ENCODE results near the gene MXD1. TPM values are rescaled to one million over a fixed set of nuclear protein-coding genes. Genes with fewer than 3 reads are reported as not detected.

Gene MXD1
- polyA plus RNA-seq, 4 donors, result 8.9 to 13.7 (median 12.6) TPM

DNA sequence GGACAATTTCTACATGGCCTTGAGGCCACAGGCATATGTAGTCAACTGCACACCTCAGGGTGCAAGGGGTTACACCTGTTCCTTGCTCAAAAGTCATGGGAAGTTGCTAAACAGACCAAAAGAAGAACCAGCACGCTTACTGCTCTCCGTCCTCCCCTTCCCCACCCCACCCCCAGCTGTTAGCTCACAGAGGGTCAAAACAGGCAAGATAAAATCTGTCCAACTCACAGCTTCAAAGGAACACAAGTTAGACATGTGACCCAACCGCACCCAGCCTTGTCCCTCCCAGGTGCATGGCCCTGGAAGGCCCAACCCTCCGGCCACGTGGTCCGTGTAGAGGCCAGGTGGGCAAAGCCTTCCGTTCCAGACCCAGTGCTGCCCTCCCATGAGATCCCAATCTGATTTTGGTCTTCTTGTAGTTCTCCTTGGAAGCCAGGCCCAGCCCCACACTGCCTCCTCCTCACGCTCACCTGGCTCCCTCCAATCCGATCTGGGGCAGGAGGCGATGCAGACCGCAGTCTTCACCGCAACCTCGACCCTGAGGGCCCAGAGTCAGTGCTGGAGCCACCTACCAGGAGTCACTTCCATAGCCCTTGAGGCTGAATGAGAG is 61.0 kb downstream of the MXD1 start:
- no peak for DNase-seq (ENCODE audit: low read depth in 4 of 4, low spot score in 2 of 4)

DNA sequence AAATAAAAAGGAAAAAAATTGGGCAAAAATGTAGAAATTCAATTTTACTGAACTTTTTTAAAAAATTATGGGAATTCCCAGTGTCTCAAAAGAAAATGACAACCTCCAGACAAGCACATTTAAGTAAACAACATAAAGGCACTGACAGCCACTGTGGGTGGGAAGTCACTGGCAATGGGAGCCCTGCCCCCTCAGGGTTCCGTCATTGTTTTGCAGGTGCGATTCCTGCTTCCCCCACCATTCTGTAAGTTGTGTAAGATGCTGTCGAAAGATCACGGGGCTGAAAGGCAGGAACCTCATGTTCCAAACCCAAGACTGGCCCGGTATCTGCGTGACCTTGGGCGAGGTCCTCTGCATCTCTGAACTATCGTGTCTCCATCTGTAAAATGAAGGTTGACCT is 62.3 kb downstream of the MXD1 start:
- DNase-seq (ENCODE audit: low read depth in 4 of 4, low spot score in 2 of 4), result no peak

DNA sequence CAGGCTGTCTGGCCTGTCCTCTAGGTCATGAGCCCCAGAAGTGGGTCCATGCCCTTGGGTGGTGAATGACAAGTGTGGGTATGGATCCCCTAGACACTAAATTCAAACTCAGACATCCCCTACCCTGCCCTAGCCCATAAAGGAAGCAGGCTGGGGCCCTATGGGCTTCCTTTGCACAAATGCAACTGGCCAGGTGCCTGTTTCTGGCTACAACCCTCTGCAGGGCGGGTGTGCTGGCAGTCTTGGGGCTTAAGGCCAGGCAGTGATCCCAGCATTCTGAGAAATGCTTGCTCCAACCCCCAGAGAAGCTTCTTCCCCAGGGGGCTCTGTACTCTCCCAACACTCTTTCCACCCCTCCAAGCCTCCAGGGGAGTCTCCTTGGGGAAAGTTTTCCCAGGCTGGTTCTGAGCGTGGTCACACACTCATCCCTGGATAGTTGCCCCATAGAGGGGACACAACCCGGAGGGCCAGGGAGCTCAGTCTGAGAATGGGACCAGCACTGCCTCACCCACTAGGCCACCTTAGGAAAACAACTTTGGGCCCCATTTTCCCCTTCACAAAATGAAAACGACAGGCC is 63.1 kb downstream of the MXD1 start:
- DNase-seq (ENCODE audit: low read depth in 4 of 4, low spot score in 2 of 4), result no peak

DNA sequence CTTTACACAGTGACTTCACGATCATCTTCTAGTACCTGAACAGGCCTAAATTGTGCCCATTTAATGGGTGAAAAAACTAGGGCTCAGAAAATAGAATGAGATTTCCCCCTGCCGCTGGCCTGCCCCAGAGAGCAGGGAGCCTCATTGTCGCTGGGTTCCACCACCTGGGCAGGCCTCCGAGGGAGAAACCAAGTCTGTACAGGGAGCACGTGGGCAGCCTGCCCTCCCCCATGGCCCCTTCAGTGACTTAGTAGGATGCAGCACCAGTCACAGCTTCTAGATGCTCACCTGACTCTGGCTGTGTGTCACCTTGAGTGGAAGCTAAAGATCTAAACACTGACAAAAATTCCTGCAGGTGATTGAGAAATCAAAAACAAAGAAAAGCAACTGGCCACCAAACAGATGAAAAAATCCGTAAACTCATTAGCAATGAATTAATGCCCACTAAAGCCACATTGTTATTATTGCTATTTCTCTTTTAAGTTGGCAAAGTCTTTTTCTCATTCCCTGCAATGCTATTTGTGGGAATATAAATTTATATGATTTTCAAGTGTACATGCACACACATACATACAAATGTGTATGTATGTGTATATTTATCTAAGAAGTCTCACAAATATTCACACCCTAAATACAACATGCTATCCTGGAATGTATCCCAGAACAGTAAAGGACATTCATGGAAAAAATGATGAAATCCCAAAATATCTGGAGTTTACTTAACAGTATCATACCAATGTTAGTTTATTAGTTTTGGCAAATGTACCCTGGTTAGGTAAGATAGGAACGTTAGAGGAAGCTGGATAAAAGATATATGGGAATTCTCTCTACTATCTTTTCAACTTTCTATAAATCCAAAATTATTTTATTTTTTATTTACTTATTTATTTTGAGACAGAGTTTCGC is 65.2 kb downstream of the MXD1 start:
- no peak for DNase-seq (ENCODE audit: low read depth in 4 of 4, low spot score in 2 of 4)

DNA sequence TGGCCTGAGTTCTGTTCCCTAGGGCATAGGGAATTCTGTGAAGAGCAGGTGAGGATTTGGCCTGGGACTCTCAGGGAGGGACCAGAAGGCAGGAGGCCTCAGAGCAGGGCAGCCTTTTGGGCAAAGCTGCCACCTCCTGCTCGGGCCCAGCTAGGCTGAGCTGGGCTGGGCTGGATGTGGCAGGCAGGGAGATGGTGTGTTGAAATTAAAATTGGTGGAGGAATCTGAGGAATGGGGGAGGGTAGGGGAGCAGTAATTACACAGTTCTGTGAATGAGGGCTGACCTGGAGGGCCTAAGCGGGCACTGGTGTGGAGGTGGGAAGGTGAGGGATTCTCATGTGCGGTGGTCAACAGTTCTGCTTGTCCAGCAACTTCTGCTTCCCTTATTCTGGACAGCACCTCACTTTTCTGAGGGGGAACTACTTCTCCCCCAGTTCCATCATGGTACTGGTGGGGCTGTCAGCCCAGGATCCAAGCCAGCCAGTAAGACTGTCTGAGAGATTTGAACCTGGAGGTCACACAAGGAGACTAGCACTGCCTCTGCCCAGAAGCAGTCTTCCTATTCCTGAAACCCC is 68.6 kb downstream of the MXD1 start:
- no peak for DNase-seq (ENCODE audit: low read depth in 4 of 4, low spot score in 2 of 4)

DNA sequence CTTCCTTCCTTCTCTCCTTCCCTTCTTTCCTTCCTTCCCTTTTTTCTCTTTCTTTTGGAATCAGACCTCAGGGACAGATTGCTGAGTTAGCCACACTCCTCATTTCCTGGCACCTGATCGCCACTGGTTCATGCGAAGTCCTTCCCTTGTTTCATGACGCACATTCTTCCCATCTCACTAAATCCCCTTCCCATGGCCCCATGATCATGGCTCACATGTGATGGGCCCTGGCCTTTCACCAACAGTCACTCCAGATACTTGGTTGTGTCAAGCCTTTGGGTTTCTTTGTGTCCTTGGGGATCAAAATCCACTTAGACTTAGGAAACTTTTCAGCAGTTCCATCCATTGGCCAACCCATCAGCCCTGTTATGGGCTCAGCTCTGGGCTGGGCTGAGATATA is 70.3 kb downstream of the MXD1 start:
- DNase-seq (ENCODE audit: low read depth in 4 of 4, low spot score in 2 of 4), result no peak

DNA sequence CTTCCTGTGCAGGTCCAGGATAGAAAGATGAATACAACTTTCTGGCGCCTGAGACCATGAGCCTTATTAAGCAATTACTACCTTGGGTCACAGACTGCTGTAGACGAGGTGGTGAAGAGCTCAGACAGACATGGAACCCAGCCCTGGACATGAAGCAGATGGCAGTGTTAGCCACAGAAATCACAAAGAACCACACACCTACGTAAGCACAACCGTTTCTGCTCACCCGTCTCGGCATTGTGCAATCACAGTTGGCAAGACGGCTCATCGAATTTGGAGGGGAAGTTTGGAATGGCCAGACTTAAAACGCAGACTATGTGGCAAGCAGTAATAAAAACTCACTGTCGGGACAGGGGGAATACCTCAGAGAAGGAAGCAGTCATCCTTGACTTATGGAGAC is 70.8 kb downstream of the MXD1 start:
- DNase-seq (ENCODE audit: low read depth in 4 of 4, low spot score in 2 of 4), result no peak

DNA sequence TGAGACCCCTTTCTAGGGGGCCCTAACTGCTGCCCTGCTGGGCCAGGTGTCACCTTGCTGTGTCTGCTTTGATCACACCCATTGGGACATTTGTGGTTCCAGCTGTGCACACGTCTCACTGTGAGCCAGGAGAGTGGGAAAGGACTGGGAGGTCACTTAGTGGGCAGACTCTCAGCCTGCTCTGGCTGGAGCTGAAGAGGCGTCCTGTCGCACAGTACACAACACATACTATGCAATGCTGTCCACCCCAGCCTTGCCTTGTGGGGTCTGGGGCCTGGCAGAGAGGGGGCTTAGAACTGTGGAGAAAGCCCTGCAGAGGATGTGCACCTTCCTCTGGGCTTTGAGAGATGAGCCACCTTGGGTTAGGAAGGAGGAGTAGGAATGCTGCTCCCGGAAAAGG is 71.8 kb downstream of the MXD1 start:
- no peak for DNase-seq (ENCODE audit: low read depth in 4 of 4, low spot score in 2 of 4)

DNA sequence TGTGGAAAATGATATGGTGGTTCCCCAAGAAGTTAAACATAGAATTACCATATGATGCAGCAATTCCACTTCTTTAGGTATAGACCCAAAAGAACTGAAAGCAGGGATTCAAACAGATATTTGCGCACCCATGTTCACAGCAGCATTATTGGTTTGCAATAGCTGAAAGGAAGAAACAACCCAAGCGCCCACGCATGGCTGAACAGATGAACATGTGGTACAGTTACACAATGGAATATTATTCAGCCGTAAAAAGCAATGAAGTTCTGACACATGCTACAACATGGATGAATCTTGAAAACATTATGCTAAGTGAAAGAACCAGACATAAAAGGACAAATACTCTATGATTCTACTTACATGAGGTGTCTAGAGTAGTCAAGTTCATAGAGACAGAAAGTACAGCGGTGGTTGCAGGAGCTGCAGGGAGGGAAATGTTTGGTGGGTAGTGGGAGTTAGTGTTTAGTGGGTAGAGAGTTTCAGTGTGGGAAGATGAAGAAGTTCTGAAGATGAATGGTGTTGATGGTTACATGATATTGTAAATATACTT is 73.3 kb downstream of the MXD1 start:
- DNase-seq (ENCODE audit: low read depth in 4 of 4, low spot score in 2 of 4), result no peak

DNA sequence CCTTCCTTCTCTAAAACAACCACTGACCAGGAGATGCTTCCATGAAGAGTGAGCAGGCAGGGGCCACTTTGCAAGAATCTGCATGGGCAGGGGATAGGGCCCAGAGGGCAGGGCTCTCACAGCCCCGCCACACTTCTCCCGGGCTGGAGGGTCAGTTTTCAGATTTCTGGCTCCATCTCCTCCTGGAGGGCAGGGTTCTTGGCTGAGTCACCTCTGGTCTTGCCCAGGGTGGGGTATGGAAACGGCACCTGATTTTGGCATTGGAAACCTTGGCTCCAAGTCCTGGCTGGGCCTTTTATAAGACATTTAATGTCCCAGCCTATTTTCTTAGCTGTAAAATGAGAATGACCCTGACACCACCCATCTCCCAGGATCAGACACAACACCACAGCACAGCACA is 74.1 kb downstream of the MXD1 start:
- DNase-seq (ENCODE audit: low read depth in 4 of 4, low spot score in 2 of 4), result no peak

DNA sequence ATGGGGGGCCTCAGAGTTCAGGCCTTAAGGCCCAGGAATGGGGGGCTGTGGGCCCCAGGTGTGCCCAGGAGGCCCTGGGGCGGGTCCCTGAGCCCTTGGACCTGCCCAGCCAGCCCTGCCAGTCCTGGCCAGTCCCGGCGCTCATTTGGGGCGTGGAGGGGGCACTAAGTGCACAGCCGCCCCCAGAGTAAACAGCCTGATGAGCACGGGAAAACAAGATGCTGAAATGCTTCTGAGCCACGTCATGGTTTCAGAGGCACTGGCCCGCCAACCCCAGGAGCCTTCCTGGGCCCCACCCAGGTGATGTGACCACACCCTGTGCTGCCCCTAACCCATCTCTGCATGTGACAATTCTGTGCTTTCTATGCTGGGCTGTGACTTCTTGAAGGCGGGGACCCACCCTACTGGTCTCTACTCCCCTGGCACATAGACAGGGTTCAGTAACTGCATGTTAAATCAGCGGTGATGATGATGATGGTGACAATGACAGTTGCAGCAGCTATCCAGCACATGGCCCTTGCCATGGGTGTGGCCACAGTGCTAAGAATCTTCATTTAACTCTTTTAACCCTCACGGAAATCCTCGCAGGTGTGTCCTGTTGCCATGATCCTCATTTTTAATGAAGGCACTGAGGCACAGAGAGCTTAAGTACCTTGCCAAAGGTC is 74.7 kb downstream of the MXD1 start:
- DNase-seq (ENCODE audit: low read depth in 4 of 4, low spot score in 2 of 4), result no peak

Other genes starting within 250 kb of the MXD1 start
- gene ANXA4, start 173.0 kb upstream of the MXD1 start, polyA plus RNA-seq (ENCODE audit: insufficient read length in 4 of 4), result 100 to 1,000 TPM; 234 to 296 (median 249) TPM
- gene GMCL1, start 85.4 kb upstream of the MXD1 start, polyA plus RNA-seq (ENCODE audit: insufficient read length in 4 of 4), result 10 to 100 TPM; 27.4 to 42.1 (median 30.0) TPM
- gene SNRNP27, start 21.2 kb upstream of the MXD1 start, polyA plus RNA-seq (ENCODE audit: insufficient read length in 4 of 4), result 10 to 100 TPM; 67.1 to 78.3 (median 71.1) TPM
- gene ASPRV1, start 46.5 kb downstream of the MXD1 start, polyA plus RNA-seq (ENCODE audit: insufficient read length in 4 of 4), result 1 to 10 TPM; 3.6 to 5.2 (median 4.5) TPM
- 100 to 1,000 TPM; 250 to 363 (median 301) TPM for gene PCBP1, start 172.4 kb downstream of the MXD1 start, polyA plus RNA-seq (ENCODE audit: insufficient read length in 4 of 4)